HG03565 (cell line): ENCODE measurements around the gene TIMP2.
"Not testable (repeated sequence)": the region's sequence is repeated elsewhere in the genome, so short reads cannot be mapped to it uniquely, and the experiment has no call there.

ENCODE experiments used
- ATAC-seq: cut with Tn5 transposase; IDR thresholded peaks from one replicate; pipeline ENCODE4 v1.9.1; 2021; ENCODE audit warnings: mild to moderate bottlenecking, moderate library complexity; ENCODE audit not compliant: unreplicated experiment

Gene TIMP2

DNA sequence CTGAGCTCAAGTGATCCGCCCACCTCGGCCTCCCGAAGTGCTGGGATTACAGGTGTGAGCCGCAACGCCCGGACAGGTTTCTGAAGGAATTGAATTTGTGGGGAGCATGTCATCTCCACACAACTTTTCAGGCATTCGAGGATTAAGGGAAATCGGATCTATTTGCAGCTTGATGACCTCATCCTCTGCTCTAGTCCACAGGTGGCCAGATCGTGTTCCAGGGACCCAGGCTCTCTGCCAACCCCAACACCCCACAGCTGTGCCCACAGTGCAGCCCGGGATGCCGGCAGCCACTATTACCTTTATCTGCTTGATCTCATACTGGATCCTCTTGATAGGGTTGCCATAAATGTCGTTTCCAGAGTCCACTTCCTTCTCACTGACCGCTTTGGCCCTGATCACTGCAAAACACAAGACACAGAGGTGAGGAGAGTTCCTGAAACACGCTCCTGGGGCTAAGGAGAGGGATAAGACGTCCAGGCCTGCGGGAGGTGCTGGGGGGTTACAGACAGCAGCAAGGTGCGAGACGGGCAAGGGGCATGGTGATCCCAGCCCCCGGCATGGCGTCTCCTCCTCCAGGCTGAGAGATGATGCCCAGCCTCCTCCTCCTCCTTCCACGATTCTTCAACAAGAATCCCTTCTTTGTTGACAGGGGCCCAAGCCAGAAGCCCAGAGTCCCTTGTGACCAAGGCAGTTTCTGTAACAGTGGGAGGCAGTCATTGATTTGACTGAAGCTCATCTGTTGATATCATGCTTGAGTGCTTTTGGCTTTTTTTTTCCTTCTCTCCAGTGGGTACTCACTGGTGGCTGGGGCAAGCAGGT, 51.5 kb downstream of the TIMP2 start:
- ATAC-seq: no peak

DNA sequence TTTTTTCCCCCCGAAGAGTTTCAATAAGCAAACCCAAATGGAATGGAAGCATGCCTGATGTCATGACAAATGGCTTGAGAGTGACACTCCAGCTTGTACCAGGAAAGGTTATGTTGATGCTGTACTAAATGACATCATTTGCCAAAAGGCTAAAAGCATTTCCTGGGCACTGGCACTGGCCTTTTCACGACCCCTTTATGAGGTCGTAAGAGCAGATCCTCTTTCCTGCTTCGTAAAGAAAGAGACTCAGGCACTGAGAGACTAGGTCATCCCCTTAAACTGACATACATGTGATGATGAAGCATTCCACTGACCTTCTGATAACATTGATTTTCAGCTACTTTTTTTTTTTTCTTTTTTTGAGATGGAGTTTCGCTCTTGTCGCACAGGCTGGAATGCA, 52.7 kb downstream of the TIMP2 start:
- ATAC-seq: no peak

DNA sequence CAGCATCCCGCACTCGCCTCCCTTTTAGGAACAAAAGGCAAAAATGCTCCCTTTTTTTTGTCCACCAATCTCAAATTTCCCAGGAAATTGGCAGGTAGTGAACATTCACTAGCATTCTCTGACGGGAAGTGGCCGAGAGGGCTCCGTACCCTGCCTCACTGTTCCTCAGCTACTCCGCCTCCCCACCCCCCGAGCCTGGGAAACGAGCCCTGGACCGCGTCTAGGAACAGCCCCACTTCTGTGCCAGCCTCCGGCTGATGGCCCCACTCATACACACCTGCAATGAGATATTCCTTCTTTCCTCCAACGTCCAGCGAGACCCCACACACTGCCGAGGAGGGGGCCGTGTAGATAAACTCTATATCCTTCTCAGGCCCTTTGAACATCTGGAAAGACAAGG, 54.6 kb downstream of the TIMP2 start:
- no peak for ATAC-seq

DNA sequence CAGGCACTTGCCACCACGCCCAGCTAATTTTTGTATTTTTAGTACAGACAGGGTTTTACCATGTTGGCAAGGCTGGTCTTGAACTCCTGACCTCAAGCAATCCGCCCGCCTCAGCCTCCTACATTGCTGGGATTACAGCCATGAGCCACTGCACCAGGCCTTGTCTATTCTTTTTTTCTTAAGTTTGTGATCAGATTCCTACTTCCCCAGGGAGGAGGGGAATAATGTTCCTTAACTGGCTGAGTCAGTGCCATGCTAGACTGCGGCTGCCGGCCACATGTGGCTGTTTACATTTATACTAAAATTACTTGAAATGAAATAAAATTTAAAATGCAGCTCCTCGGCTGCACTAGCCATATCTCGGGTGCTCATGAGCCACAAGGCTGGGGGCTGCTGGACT, 56.8 kb downstream of the TIMP2 start:
- no peak for ATAC-seq

DNA sequence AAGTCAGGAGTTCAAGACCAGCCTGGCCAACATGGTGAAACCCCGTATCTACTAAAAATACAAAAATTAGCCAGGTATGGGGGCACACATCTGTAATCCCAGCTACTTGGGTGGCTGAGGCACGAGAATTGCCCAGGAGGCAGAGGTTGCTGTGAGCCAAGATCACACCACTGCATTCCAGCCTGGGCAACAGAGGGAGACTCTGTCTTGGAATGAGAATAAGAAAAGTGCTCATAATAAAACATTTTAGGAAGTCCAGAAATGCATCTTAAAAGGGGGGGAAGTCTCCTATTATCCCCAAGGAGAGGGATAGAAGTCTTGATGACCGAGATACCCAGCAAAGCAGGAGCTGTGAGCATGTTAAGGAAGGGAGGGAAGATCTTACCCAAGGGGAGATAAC, 58.1 kb downstream of the TIMP2 start:
- ATAC-seq: not testable (repeated sequence)

DNA sequence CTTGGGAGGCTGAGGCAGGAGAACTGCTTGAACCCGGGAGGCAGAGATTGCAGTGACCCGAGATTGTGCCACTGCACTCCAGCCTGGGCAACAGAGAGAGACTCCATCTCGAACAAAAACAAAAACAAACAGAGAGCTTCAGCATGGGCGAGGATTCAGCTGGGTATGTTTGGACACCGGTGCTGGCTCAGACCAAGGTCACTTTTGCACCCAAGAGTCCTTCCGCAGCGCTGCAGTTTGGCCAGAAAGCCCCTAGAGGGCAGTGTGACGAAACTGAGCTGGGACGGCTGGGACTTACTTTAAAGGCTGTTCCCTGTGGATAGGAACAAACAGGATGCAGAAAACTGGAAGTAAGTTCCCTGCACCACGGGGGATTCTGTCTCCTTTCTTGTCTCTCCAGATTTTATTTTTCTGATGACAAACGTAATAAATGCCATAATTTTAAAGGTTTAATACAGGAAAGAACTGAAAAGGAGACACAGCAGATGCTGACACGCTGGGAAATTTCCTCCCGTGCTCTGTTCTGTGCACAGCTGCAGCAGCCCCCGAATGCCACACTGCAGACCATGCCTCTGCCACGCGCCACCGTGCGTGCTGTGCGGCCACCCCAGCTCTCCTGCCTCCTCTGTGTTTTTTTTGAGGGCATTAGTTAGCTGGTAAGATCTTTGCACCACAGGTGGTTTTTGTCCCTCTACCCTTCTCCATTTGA, 59.4 kb downstream of the TIMP2 start:
- no peak for ATAC-seq

DNA sequence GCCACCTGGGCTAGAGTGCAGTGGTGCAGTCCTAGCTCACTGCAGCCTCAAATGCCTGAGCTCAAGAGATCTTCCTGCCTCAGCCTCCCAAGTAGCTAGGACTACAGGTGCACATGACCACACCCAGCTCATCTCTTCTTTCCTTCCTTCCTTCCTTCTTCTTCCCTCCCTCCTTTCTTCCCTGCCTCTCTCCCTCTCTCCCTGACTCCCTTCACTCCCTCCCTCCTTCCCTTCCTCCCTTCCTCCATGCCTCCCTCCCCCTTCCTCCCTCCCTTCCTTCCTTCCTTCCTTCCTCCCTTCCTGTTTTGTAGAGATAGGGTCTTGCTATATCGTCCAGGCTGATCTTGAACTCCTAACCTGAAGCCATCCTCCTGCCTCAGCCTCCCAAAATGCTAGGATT, 61.1 kb downstream of the TIMP2 start:
- ATAC-seq: no peak

DNA sequence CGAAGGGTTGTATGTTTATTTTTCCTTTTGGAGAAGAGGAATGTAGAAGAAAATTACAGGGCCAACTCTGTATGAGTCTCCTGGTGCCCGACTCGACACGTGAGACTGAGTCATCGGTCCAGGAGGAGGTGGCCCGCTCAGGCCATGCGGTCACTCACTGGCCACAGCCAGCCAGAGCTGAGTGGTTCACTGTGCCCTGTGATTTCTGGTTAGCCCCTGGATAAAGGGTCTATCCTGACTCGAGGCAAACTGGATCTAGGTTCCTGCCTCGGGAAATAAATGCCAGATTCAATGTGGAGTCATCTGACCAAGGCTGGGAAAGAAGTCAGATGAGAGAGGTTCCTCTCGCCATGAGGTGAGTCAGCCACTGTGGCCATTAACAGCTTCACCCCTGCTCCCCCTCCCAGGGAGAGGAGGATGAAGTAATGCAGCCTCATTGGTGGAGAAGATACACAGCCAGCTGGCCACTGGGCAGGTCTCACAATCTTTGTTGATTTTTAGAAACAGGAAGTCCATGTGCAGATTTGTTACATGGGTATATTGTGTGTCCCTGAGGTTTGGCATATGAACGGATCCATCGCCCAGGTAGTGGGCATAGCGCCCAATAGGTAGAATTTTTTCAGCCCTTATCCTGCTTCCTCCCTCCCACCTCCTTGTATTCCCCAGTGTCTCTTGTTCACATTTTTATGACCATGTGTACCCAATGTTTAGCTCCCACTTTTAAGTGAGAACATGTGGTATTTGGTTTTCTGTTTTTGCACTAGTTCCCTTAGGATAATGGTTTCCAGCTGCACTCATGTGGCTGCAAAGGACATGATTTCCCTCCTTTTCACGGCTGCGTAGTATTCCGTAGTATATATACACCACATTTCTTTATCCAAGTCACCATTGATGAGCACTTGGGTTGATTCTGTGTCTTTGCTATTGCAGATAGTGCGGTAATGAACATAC, 62.8 kb downstream of the TIMP2 start:
- ATAC-seq: no peak

DNA sequence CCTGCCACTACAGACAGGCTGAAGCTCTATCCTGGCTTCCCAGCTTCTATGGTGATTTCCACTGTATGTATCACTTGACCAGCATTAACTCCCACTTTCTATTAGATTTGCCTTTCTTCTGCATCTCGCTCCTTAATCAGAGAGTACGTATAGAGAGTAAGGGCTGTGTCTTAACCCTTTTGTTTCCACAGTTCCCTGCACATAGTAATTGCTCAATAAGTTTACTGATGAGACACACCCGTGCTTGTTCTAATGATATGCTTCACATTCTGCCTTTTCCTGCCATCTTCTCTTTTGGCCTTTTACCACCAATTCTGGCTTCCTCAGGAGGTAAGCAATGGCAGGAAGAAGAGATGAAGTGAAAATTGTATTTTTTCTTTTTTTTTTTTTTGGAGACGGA, 64.0 kb downstream of the TIMP2 start:
- ATAC-seq: no peak

DNA sequence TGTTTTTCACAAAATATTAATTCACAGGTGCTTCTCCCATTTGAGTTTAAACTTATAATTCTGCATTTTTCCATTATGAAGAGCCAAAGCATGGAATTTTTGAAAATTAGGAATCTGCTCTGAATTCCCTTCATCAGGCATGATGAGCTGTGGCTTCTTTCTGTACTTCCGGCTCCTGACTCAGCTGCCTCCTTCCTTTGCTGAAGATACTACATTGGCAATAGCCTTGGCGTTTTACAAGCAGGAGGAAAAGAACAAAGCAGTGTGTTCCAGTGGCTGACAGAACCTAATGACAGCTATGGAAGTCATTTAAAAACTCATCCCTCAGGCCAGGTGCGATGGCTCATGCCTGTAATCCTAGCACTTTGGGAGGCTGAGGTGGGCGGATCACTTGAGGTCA, 66.1 kb downstream of the TIMP2 start:
- ATAC-seq: no peak

DNA sequence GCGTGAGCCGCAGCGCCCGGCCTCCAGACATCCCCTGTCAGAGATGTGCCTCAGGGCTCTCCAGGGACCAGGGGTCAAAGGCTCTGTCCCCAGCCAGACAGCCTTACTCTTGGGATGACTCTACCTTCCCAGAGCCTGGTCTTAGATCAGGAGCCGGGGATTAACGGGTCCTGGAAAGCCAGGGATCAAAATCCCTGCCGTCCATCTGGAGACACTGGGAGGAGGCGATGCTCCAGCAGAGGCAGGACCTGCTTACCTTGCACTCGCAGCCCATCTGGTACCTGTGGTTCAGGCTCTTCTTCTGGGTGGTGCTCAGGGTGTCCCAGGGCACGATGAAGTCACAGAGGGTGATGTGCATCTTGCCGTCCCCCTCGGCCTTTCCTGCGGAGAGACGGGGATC, 67.9 kb downstream of the TIMP2 start:
- no peak for ATAC-seq

DNA sequence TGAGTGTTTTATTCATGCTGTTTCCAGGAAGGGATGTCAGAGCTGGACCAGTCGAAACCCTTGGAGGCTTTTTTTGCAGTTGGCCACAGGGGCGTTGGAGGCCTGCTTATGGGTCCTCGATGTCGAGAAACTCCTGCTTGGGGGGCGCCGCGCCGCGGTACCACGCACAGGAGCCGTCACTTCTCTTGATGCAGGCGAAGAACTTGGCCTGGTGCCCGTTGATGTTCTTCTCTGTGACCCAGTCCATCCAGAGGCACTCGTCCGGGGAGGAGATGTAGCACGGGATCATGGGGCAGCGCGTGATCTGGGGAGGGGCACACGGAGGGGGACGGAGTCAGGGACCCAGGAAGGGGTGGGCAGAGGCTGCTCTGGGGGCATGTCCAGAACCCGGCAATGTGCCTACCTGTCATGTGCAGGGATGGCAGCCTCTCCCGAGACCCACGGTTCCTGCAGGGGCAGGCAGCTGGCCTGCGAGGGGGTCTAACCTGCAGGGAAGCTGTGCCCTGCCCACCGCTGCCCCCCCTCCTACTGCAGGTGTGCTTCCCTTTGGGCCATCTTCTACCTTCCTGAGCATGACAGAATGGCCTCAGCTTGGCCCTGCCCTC, 69.5 kb downstream of the TIMP2 start:
- ATAC-seq: no peak

DNA sequence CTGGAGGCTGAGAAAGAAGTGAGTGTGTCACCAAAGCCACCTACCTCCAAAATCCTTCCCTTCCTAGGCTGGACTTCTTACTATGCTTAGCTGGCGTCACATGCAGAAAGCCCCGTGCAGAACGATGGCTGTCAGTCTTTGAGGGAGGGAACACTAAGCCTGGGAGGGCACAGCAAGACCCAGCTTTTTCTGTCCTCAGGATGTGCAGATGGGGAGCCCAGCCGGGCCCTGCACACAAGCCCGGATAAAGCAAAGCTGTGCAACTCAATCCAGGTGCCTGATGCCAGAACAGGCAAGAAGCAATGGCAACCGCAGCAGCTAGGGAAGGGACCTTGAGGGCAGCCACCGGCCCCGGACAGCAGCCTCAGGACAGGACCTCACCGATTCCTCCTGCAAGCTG, 70.7 kb downstream of the TIMP2 start:
- ATAC-seq: no peak

DNA sequence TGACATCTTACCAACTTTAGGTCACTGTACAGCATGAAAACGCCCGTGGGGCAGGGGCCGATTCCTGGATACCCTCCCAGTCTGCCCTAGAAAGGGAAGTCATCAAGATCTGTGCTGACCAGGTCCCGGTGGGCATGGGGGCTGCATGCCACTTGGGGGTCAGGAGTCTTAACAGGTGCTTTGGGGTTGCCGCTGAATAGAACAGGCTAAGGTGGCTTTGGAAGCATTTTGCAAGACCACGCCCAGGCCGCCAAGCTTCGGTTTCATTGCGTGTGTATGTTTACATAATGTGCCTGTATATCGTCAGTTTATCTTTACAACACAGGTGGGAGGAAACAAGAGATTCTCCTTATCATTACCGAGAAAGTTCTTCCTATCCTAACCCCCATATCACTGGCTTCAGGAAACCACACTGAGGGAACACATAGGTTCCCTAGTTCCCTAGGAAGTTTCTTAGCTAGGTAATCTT, 71.2 kb downstream of the TIMP2 start:
- no peak for ATAC-seq

DNA sequence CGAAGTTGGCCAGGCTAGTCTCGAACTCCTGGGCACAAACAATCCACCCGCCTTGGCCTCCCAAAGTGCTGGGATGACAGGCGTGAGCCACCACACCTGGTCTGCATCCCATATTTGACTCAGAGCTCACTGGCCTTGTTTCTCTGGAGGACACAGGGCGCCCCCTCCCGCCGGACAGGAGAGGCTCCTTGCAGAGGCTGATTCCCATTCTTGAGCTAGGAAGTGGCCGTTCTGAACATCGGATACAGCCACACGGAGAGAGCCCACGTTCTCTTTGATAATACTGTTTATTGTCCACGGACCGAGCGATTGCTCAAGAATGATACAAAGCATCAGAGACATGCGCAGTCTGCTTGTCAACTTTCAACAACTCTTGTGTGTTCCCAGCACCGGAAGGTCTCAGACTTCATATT, 72.5 kb downstream of the TIMP2 start:
- no peak for ATAC-seq

DNA sequence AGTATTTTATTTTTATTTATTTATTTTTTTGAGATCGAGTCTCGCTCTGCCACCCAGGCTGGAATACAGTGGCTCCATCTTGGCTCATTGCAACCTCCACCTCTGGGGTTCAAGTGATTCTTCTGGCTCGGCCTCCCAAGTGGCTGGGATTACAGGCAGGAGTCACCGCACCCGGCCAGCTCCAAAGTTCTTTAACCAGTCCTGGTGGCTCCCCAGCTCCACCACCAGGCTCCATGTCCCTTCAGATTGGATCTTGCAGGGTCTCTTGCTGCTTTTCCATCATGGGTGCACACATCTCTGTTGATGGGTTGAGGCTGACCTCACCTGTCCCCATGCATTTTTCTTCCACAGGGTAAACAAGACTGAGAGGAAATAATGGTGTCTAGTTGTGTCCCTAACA, 76.2 kb downstream of the TIMP2 start:
- no peak for ATAC-seq

DNA sequence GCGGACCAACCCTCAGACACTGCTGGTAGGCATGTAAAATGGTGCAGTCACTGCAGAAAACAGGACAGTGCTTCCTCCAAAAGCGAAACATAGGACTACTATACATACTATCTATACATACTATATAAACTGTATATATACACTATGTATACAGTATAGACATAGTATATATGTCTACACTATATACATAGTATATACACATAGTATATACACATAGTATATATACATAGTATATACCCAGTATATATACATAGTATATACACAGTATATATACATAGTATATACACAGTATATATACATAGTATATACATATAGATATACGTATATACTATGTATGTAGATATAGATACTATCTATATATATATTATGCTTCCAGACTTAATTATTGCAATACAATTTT, 78.1 kb downstream of the TIMP2 start:
- no peak for ATAC-seq

DNA sequence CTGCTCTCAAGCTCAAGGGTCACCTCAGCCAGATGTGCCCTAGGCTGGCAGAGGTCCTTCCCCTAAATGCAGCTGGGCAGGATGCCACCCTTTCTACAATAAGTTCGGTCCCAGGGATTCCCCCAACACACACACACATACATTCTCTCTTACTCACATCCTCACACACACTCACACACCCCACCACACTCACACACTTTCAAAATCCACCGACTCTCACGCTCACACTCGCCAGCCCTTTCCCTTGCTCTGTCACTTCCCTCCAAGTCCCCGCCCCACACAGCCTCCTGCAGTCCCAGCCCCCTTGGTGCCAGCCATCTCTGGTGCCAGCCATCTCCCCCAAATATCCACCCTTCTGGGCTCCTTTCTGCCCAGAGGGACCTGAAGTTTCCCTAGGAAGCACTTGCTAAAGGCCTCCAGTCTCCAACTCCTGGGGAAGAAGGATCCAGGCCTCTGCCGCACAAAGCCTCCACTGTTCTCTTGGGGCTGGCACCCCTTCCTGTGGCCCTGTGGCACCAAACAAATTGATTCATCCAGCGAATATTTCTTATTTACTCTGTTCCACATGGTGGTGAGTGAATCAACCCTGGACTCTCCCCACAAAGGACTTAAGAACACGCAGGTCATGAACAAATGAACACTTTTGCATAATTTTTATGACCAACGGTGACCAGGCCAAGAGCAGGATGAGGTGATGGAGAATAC, 80.7 kb downstream of the TIMP2 start:
- ATAC-seq: no peak

DNA sequence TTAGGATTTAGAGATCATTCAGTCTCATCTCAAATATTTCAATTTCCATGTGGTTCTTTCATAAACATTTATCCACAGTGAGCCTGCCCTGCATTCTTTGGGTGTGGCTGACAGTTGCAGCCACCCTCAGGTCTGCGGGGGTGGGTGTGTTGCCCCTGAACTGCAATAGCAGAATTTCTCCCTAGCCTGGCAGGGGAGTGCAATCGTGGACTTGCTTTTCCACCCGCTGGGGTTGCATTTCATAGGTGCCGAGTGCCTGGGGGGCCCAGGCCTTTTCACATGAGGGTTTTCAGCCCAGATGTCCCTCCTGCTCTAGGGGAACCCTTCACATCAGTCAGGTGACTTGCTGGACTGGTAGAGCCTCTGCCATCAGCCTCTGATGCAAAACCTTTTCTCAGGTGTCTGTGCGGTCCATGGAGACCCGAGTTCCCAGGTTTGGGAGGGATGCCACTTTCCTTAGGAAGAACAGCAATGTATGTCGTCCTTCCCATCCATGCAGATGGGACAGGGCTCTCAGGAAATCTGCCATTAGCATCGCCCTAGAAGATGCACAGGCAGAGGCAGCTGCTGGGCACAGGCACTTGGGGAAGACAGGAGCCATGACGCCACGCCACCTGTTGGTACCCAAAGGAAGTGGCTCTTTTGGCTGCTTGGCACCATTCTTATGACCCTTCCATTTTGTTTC, 82.2 kb downstream of the TIMP2 start:
- no peak for ATAC-seq
